Liver (tissue), 9 donors: Measurements from ENCODE around the gene AHDC1. TPM values are rescaled to one million over a fixed set of nuclear protein-coding genes. Genes with fewer than 3 reads are reported as not detected.

Source experiments
- DNase-seq: peaks from one replicate; pipeline ENCODE4 v3.0.0-alpha.2; 2017; ENCODE audit warnings: low spot score
- H3K27ac ChIP-seq, 2 donors: one replicate each; pipeline ENCODE4 v1.7.0; 2013; ENCODE audit warnings: inconsistent platforms in 2 of 2, low read length in 2 of 2, control low read depth in 1 of 2, low read depth in 1 of 2, mild to moderate bottlenecking in 1 of 2
- H3K27me3 ChIP-seq, 4 donors: one replicate each; pipeline versions ENCODE4 v1.6.1 to v1.7.0; 2013; ENCODE audit warnings: low read length in 3 of 4, inconsistent platforms in 1 of 4, mild to moderate bottlenecking in 1 of 4, moderate library complexity in 1 of 4; ENCODE audit not compliant: control insufficient read depth in 4 of 4, insufficient read depth in 4 of 4
- H3K36me3 ChIP-seq, 4 donors: one replicate each; pipeline versions ENCODE4 v1.6.1 to v1.7.0; 2013; ENCODE audit warnings: low read length in 3 of 4, mild to moderate bottlenecking in 3 of 4, low read depth in 1 of 4, moderate library complexity in 1 of 4; ENCODE audit not compliant: control insufficient read depth in 4 of 4, insufficient read depth in 3 of 4
- H3K4me1 ChIP-seq, 4 donors: one replicate each; pipeline versions ENCODE4 v1.6.1 to v1.7.0; 2013; ENCODE audit warnings: low read length in 3 of 4, mild to moderate bottlenecking in 3 of 4, moderate library complexity in 1 of 4; ENCODE audit not compliant: control insufficient read depth in 4 of 4, insufficient read depth in 4 of 4
- H3K4me3 ChIP-seq, 3 donors: one replicate each; pipeline versions ENCODE4 v1.6.1 to v1.7.0; 2013; ENCODE audit warnings: low read length in 3 of 3, control low read depth in 1 of 3, low read depth in 1 of 3, mild to moderate bottlenecking in 1 of 3
- H3K9ac ChIP-seq, 2 donors: one replicate each; pipeline ENCODE4 v1.7.0; 2013; ENCODE audit warnings: low read length in 2 of 2, mild to moderate bottlenecking in 2 of 2, moderate library complexity in 2 of 2, control low read depth in 1 of 2, low read depth in 1 of 2
- H3K9me3 ChIP-seq, 4 donors: one replicate each; pipeline versions ENCODE4 v1.6.1 to v1.7.0; 2013; ENCODE audit warnings: low read length in 3 of 4; ENCODE audit not compliant: control insufficient read depth in 4 of 4
- EGR1 ChIP-seq, 2 donors: IDR thresholded peaks; 2 replicates each; pipeline ENCODE4 v1.6.1; 2016 to 2018; ENCODE audit warnings: antibody characterized with exemption in 2 of 2, low read depth in 2 of 2
- FOXA1 ChIP-seq: IDR thresholded peaks from 2 replicates; pipeline ENCODE4 v1.6.1; 2016; ENCODE audit warnings: antibody characterized with exemption
- FOXA2 ChIP-seq: IDR thresholded peaks from 2 replicates; pipeline ENCODE4 v1.6.1; 2016; ENCODE audit warnings: antibody characterized with exemption
- GABPA ChIP-seq, 2 donors: IDR thresholded peaks in 1 of 2; conservative IDR thresholded peaks in 1 of 2; 2 replicates each; pipeline ENCODE4 v1.6.1; 2016; ENCODE audit warnings: antibody characterized with exemption in 2 of 2, mild to moderate bottlenecking in 1 of 2, moderate library complexity in 1 of 2
- HNF4A ChIP-seq, 2 donors: conservative IDR thresholded peaks; 2 replicates each; pipeline ENCODE4 v1.6.1; 2016; ENCODE audit warnings: antibody characterized with exemption in 2 of 2, mild to moderate bottlenecking in 2 of 2
- JUND ChIP-seq, 2 donors: IDR thresholded peaks; 2 replicates each; pipeline ENCODE4 v1.6.1; 2016; ENCODE audit warnings: antibody characterized with exemption in 2 of 2
- NR2F2 ChIP-seq: IDR thresholded peaks from 2 replicates; pipeline ENCODE4 v1.6.1; 2016; ENCODE audit warnings: antibody characterized with exemption
- RAD21 ChIP-seq, 2 donors: IDR thresholded peaks; 2 replicates each; pipeline ENCODE4 v1.6.1; 2016; ENCODE audit warnings: antibody characterized with exemption in 2 of 2, mild to moderate bottlenecking in 2 of 2
- RXRA ChIP-seq, 2 donors: IDR thresholded peaks; 2 replicates each; pipeline ENCODE4 v1.6.1; 2017 to 2018; ENCODE audit warnings: antibody characterized with exemption in 2 of 2, mild to moderate bottlenecking in 1 of 2
- SP1 ChIP-seq: IDR thresholded peaks from 2 replicates; pipeline ENCODE4 v1.6.1; 2018; ENCODE audit warnings: antibody characterized with exemption, mild to moderate bottlenecking
- TAF1 ChIP-seq: conservative IDR thresholded peaks from 2 replicates; pipeline ENCODE4 v1.6.1; 2016; ENCODE audit warnings: antibody characterized with exemption, mild to moderate bottlenecking
- YY1 ChIP-seq: IDR thresholded peaks from 2 replicates; pipeline ENCODE4 v1.6.1; 2016; ENCODE audit warnings: antibody characterized with exemption, mild to moderate bottlenecking
- WGBS: extraction: QIAGEN DNeasy Blood & Tissue Kit; methylation state at CpG from one replicate; pipeline ENCODE4 v1.1.7; 2013; 5-methylcytosine and 5-hydroxymethylcytosine counted together
- polyA plus RNA-seq, 2 donors: library from polyadenylated mRNA; stranded (reverse) in 1 of 2; unstranded in 1 of 2; fragments of 200-250 nt in 1 of 2; fragments of >200 nt in 1 of 2; fragmentation: Nextera tagmentation in 1 of 2; extraction: Ambion mirVana in 1 of 2; gene quantifications; one replicate each; pipeline versions ENCODE4 v1.2.1 to v1.2.3, GENCODE V29; 2013 to 2015
- total RNA-seq, 2 donors: library from RNA; depleted of rRNA; stranded (reverse); fragments of >200 nt; gene quantifications; one replicate each; pipeline ENCODE4 v1.2.3, GENCODE V29; 2014
- TF ChIP-seq, protein P1 (sequence below): IDR thresholded peaks from 2 replicates; pipeline ENCODE4 v1.6.1; 2016; ENCODE audit warnings: antibody characterized with exemption, mild to moderate bottlenecking
- TF ChIP-seq, protein P2 (sequence below): IDR thresholded peaks from 2 replicates; pipeline ENCODE4 v1.6.1; 2016; ENCODE audit warnings: antibody characterized with exemption
- TF ChIP-seq, protein P3 (sequence below): fragments of 150-350 bp; IDR thresholded peaks from 2 replicates; pipeline ENCODE4 v1.5.1; 2017; ENCODE audit warnings: improper control_type of control experiment, low read depth, low read length; ENCODE audit not compliant: missing input control
- TF ChIP-seq, protein P4 (sequence below): IDR thresholded peaks from 2 replicates; pipeline ENCODE4 v1.6.1; 2016; ENCODE audit warnings: antibody characterized with exemption
- TF ChIP-seq, protein P5 (sequence below): IDR thresholded peaks from 2 replicates; pipeline ENCODE4 v1.6.1; 2016; ENCODE audit warnings: antibody characterized with exemption
- donor health status: healthy.
- donor health status: healthy.
- donor health status: healthy.
- donor health status: healthy.
- donor health status: healthy.

The AHDC1 gene
- total and polyA plus RNA-seq, 4 donors, result 2.4 to 6.5 (median 5.5) TPM

DNA sequence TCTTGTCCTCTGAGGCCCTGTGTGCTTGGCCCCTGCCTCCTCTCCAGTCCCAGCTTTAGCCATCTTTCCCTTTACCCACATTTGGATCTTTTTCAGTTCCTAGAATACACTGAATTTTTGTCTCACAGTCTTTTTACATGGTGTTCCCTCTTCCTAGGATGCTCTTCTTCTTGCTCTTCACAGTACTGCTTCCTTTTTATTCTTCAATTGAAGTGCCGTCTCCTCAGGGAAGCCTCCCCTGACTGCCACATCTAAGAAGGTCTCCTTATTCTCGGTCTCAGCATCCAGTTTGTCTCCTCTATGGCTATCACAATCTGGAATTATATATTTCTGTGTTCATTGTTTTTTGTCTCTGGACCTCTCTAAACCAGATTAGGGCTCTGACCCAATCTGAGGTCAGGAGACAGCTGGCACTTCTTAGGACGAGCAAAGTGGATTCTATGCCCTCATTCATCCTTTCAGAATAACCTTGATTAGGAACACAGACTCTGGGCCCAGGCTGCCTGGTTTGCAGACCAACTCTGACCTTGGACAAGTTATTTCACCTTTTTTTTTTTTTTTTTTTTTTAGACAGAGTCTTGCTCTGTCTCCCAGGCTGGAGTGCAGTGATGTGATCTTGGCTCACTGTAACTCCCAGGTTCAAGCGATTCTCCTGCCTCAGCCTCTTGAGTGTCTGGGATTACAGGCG is 34.2 kb upstream of the AHDC1 start:
- H3K27ac ChIP-seq, result no peak overlapping the region
- no peaks in the 10 kb centered on the region for H3K27me3 ChIP-seq
- H3K9ac ChIP-seq, result no peak overlapping the region
- WGBS, result 82% methylated on average over 5 of the region's 5 CpGs
- no peaks in the 10 kb centered on the region for H3K36me3 ChIP-seq
- DNase-seq, result no peak
- peaks cover 0 to 10% (median 3%) of the 10 kb centered on the region in 4 donors for H3K4me1 ChIP-seq
- no peak overlapping the region for H3K4me3 ChIP-seq
- no peaks in the 10 kb centered on the region for H3K9me3 ChIP-seq
- no peak for TF ChIP-seq JUND (IDR thresholded peaks at IDR 0.05)
- no peak for TF ChIP-seq SP1
- no peak for TF ChIP-seq TAF1
- TF ChIP-seq HNF4A (conservative IDR thresholded peaks at IDR 0.05), result no peak
- TF ChIP-seq, protein P1, sequence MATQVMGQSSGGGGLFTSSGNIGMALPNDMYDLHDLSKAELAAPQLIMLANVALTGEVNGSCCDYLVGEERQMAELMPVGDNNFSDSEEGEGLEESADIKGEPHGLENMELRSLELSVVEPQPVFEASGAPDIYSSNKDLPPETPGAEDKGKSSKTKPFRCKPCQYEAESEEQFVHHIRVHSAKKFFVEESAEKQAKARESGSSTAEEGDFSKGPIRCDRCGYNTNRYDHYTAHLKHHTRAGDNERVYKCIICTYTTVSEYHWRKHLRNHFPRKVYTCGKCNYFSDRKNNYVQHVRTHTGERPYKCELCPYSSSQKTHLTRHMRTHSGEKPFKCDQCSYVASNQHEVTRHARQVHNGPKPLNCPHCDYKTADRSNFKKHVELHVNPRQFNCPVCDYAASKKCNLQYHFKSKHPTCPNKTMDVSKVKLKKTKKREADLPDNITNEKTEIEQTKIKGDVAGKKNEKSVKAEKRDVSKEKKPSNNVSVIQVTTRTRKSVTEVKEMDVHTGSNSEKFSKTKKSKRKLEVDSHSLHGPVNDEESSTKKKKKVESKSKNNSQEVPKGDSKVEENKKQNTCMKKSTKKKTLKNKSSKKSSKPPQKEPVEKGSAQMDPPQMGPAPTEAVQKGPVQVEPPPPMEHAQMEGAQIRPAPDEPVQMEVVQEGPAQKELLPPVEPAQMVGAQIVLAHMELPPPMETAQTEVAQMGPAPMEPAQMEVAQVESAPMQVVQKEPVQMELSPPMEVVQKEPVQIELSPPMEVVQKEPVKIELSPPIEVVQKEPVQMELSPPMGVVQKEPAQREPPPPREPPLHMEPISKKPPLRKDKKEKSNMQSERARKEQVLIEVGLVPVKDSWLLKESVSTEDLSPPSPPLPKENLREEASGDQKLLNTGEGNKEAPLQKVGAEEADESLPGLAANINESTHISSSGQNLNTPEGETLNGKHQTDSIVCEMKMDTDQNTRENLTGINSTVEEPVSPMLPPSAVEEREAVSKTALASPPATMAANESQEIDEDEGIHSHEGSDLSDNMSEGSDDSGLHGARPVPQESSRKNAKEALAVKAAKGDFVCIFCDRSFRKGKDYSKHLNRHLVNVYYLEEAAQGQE, result no peak
- no peak for TF ChIP-seq EGR1 (IDR thresholded peaks at IDR 0.05; ENCODE audit: low read depth in 2 of 2)
- no peak for TF ChIP-seq FOXA1
- TF ChIP-seq RXRA (IDR thresholded peaks at IDR 0.05), result no peak
- no peak for TF ChIP-seq FOXA2
- TF ChIP-seq, protein P2, sequence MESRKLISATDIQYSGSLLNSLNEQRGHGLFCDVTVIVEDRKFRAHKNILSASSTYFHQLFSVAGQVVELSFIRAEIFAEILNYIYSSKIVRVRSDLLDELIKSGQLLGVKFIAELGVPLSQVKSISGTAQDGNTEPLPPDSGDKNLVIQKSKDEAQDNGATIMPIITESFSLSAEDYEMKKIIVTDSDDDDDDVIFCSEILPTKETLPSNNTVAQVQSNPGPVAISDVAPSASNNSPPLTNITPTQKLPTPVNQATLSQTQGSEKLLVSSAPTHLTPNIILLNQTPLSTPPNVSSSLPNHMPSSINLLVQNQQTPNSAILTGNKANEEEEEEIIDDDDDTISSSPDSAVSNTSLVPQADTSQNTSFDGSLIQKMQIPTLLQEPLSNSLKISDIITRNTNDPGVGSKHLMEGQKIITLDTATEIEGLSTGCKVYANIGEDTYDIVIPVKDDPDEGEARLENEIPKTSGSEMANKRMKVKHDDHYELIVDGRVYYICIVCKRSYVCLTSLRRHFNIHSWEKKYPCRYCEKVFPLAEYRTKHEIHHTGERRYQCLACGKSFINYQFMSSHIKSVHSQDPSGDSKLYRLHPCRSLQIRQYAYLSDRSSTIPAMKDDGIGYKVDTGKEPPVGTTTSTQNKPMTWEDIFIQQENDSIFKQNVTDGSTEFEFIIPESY, result no peak
- TF ChIP-seq RAD21 (IDR thresholded peaks at IDR 0.05), result no peak
- no peak for TF ChIP-seq NR2F2
- TF ChIP-seq, protein P3, sequence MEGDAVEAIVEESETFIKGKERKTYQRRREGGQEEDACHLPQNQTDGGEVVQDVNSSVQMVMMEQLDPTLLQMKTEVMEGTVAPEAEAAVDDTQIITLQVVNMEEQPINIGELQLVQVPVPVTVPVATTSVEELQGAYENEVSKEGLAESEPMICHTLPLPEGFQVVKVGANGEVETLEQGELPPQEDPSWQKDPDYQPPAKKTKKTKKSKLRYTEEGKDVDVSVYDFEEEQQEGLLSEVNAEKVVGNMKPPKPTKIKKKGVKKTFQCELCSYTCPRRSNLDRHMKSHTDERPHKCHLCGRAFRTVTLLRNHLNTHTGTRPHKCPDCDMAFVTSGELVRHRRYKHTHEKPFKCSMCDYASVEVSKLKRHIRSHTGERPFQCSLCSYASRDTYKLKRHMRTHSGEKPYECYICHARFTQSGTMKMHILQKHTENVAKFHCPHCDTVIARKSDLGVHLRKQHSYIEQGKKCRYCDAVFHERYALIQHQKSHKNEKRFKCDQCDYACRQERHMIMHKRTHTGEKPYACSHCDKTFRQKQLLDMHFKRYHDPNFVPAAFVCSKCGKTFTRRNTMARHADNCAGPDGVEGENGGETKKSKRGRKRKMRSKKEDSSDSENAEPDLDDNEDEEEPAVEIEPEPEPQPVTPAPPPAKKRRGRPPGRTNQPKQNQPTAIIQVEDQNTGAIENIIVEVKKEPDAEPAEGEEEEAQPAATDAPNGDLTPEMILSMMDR, result no peak
- TF ChIP-seq GABPA (IDR thresholded peaks at IDR 0.05 in 1 of 2, conservative IDR thresholded peaks at IDR 0.05 in 1 of 2), result no peak
- no peak for TF ChIP-seq YY1
- TF ChIP-seq, protein P4, sequence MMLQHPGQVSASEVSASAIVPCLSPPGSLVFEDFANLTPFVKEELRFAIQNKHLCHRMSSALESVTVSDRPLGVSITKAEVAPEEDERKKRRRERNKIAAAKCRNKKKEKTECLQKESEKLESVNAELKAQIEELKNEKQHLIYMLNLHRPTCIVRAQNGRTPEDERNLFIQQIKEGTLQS, result no peak
- TF ChIP-seq, protein P5, sequence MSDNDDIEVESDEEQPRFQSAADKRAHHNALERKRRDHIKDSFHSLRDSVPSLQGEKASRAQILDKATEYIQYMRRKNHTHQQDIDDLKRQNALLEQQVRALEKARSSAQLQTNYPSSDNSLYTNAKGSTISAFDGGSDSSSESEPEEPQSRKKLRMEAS, result no peak
